HEK293T (cell line): ENCODE results near the gene ABI3.

Experiments
- CTCF ChIA-PET: fragments of 350-600 bp; formaldehyde crosslinking; extraction: SDS; loops from one replicate; lab custom pipeline; 2021; ENCODE audit warnings: antibody characterized with exemption, inconsistent platforms; lab: Yijun Ruan, JAX
- POLR2A ChIA-PET: fragments of 350-600 bp; formaldehyde crosslinking; extraction: SDS; loops from one replicate; lab custom pipeline; 2020; ENCODE audit warnings: antibody characterized with exemption, inconsistent platforms; lab: Yijun Ruan, JAX
- DNase-seq: peaks from one replicate; pipeline ENCODE4 v3.0.0; 2012; ENCODE audit warnings: mixed read lengths; ENCODE audit errors: extremely low spot score
- ARNT ChIP-seq: fragments of 450-650 bp; IDR thresholded peaks from 2 replicates; pipeline ENCODE4 v1.6.1; 2017; ENCODE audit warnings: mild to moderate bottlenecking
- BHLHE40 ChIP-seq: fragments of 450-650 bp; IDR thresholded peaks from 2 replicates; pipeline ENCODE4 v1.6.1; 2016; ENCODE audit warnings: mild to moderate bottlenecking, moderate library complexity, borderline replicate concordance
- CTBP1 ChIP-seq: fragments of 450-650 bp; IDR thresholded peaks from 2 replicates; pipeline ENCODE4 v1.6.1; 2016; ENCODE audit warnings: borderline replicate concordance
- ELF4 ChIP-seq: fragments of 450-650 bp; IDR thresholded peaks from 2 replicates; pipeline ENCODE4 v1.6.1; 2017; ENCODE audit warnings: antibody characterized with exemption
- FOXA1 ChIP-seq: fragments of 450-650 bp; IDR thresholded peaks from 2 replicates; pipeline ENCODE4 v1.6.1; 2016; ENCODE audit warnings: mild to moderate bottlenecking
- FOXK2 ChIP-seq: fragments of 450-650 bp; IDR thresholded peaks from 2 replicates; pipeline ENCODE4 v1.6.1; 2016; ENCODE audit warnings: mild to moderate bottlenecking
- FOXM1 ChIP-seq: fragments of 450-650 bp; IDR thresholded peaks from 2 replicates; pipeline ENCODE4 v1.6.1; 2017; ENCODE audit warnings: mild to moderate bottlenecking, borderline replicate concordance
- HDGF ChIP-seq: fragments of 450-650 bp; IDR thresholded peaks from 2 replicates; pipeline ENCODE4 v1.6.1; 2017; ENCODE audit warnings: antibody characterized with exemption, borderline replicate concordance
- L3MBTL2 ChIP-seq: fragments of 450-650 bp; conservative IDR thresholded peaks from 2 replicates; pipeline ENCODE4 v1.6.1; 2016; ENCODE audit warnings: mild to moderate bottlenecking
- LEF1 ChIP-seq: fragments of 450-650 bp; IDR thresholded peaks from 2 replicates; pipeline ENCODE4 v1.6.1; 2017; ENCODE audit warnings: mild to moderate bottlenecking, borderline replicate concordance
- NFRKB ChIP-seq: fragments of 450-650 bp; IDR thresholded peaks from 2 replicates; pipeline ENCODE4 v1.6.1; 2016; ENCODE audit warnings: mild to moderate bottlenecking, moderate library complexity
- SP1 ChIP-seq: fragments of 450-650 bp; IDR thresholded peaks from 2 replicates; pipeline ENCODE4 v1.6.1; 2017
- SUZ12 ChIP-seq: fragments of 450-650 bp; IDR thresholded peaks from 2 replicates; pipeline ENCODE4 v1.6.1; 2016; ENCODE audit warnings: mild to moderate bottlenecking
- TARDBP ChIP-seq: fragments of 450-650 bp; IDR thresholded peaks from 2 replicates; pipeline ENCODE4 v1.6.1; 2016
- ZNF384 ChIP-seq: fragments of 450-650 bp; IDR thresholded peaks from 2 replicates; pipeline ENCODE4 v1.6.1; 2016
- TF ChIP-seq, protein P1 (sequence below): fragments of 450-650 bp; IDR thresholded peaks from 2 replicates; pipeline ENCODE4 v1.6.1; 2016

ABI3 gene

GRCh38 chr17:49226771-49227435 is 16.4 kb downstream of the ABI3 start:
- no peak for TF ChIP-seq SP1
- no peak for TF ChIP-seq SUZ12
- TF ChIP-seq LEF1, result no peak
- TF ChIP-seq L3MBTL2, result no peak
- no peak for TF ChIP-seq NFRKB
- no peak for TF ChIP-seq ELF4
- no peak for TF ChIP-seq ZNF384
- TF ChIP-seq HDGF, result no peak
- no peak for TF ChIP-seq FOXA1
- no peak for TF ChIP-seq TARDBP
- TF ChIP-seq CTBP1, result no peak
- no peak for TF ChIP-seq FOXM1
- TF ChIP-seq, protein P1, sequence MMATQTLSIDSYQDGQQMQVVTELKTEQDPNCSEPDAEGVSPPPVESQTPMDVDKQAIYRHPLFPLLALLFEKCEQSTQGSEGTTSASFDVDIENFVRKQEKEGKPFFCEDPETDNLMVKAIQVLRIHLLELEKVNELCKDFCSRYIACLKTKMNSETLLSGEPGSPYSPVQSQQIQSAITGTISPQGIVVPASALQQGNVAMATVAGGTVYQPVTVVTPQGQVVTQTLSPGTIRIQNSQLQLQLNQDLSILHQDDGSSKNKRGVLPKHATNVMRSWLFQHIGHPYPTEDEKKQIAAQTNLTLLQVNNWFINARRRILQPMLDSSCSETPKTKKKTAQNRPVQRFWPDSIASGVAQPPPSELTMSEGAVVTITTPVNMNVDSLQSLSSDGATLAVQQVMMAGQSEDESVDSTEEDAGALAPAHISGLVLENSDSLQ, result no peak
- TF ChIP-seq FOXK2, result no peak
- CTCF ChIA-PET, result interaction anchor here (0.6 to 1.4 kb wide), 5 partner anchors 10 to 232 kb away, joined by 3 to 5 read pairs (median 3); no protein-coding TSS in a partner anchor
- POLR2A ChIA-PET, result interaction anchor here (2.3 kb wide), 1 partner anchor 33 kb away, joined by 12 read pairs; no protein-coding TSS in a partner anchor
- no peak for DNase-seq

- TF ChIP-seq FOXM1, result no peak
- no peak for TF ChIP-seq NFRKB
- TF ChIP-seq, protein P1, result no peak
- TF ChIP-seq SP1, result no peak
- TF ChIP-seq CTBP1, result no peak
- TF ChIP-seq ARNT, result no peak
- no peak for TF ChIP-seq ZNF384
- TF ChIP-seq L3MBTL2, result no peak
- no peak for TF ChIP-seq HDGF
- no peak for TF ChIP-seq FOXK2
- TF ChIP-seq ELF4, result no peak
- TF ChIP-seq LEF1, result no peak
- TF ChIP-seq SUZ12, result no peak
- TF ChIP-seq FOXA1, result no peak
- TF ChIP-seq BHLHE40, result no peak
- ChIA-PET CTCF (interaction anchor here (0.6 to 1.4 kb wide), 8 partner anchors 9 to 232 kb away, joined by 3 to 6 read pairs (median 4); no protein-coding TSS in a partner anchor), POLR2A (interaction anchor here (0.7 to 2.3 kb wide), 2 partner anchors 34 to 63 kb away, joined by 3 to 12 read pairs; no protein-coding TSS in a partner anchor)
- DNase-seq, result peak; percentile 78
Measured at GRCh38 chr17:49227436-49228261, 17.1 kb downstream of the ABI3 start.

DNA sequence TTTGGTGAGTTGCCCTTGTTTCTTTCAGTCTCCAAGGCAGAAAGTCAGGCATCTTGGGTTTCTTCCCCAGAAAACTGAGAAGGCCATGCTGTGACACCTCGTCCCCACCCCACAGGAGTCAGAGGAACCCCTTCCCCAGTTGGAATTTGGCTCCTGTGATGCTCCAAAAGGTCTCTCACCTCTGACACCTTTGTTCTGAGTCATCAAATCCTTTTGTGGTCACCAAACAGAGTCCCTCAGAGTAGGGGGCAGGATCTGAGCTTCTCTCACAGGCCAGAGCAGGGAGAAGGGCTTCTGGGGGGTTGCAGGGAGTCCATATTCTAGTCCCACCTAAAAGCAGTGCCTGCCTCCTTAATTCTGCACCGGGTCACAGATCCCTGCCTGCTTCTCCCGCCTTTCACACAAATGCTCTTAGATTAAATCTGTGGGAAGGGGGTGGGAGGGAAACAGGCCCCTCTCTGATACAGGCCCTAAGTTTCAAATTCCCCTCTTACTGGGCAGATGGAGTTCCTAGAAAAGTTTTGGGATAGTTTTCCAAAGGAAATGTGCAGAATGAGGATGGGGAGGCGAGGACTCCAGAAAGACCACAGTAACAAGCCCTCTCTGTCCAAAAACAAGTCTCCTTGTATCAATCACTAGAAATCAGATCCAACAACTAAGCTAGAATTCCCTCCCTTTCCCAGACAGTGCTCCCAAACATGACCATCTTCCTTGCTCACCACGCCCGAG is 18.7 kb downstream of the ABI3 start:
- DNase-seq, result no peak
- ChIA-PET CTCF (interaction anchor here (0.6 to 1.1 kb wide), 2 partner anchors 49 to 128 kb away, joined by 3 to 4 read pairs; no protein-coding TSS in a partner anchor), POLR2A (interaction anchor here (0.8 to 2.3 kb wide), 4 partner anchors 31 to 61 kb away, joined by 3 to 12 read pairs (median 6); no protein-coding TSS in a partner anchor)
- TF ChIP-seq BHLHE40 (no peak), LEF1 (no peak), NFRKB (no peak), FOXA1 (no peak), TARDBP (no peak), FOXK2 (no peak), SUZ12 (no peak), ELF4 (no peak)

DNA sequence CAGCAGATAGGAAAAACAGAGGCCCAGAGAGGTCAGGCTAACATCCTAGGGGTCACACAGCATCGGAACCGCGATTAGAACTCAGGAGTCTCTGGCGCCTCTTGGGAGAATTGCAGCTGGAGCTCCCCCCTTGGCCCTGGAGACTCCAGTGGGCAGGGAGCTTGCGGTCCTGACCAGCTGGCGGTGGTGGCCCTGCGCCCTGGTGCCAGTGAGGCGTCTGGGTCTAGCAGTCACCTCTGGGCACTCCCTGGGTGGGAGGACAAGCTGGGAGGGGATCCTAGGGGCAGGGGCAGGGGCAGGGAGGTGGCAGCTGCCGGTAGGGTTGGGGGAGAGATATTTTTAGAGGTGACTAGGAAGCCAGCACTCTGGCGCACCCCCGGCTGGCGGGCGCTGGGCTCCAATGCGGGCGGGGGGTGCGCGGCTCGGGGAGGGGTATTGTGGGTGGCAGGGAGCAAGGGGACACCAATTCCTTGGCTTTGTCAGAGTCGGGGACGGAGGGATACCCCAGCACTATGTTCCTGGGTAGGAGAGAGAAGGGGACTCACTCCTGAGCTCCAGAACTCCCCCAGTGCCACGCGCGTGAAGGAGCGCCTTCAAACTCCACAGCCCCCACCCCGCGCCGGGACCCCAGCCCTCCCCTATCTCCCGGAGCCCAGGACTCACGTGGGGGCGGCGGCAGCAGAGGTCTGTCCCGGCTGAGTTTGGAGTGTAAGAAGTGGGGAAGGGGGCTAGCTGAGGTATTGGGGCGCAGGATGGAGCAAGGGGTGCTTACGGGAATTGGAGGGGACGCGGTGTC is 19.5 kb downstream of the ABI3 start:
- no peak for DNase-seq
- TF ChIP-seq NFRKB (no peak), FOXK2 (no peak), SP1 (no peak), LEF1 (no peak), ELF4 (no peak), HDGF (no peak), ARNT (no peak), L3MBTL2 (no peak), CTBP1 (no peak), FOXA1 (no peak), FOXM1 (no peak), ZNF384 (no peak), BHLHE40 (no peak), SUZ12 (no peak)
- TF ChIP-seq, protein P1, result no peak
- ChIA-PET CTCF (interaction anchor here (1.1 kb wide), 1 partner anchor 50 kb away, joined by 4 read pairs; no protein-coding TSS in a partner anchor), POLR2A (interaction anchor here (0.8 to 1.7 kb wide), 3 partner anchors 30 to 60 kb away, joined by 3 to 8 read pairs (median 5); no protein-coding TSS in a partner anchor)
